Mesendoderm (in vitro differentiated cells): ENCODE results near the gene PER1. TPM values are rescaled to one million over a fixed set of nuclear protein-coding genes. Genes with fewer than 3 reads are reported as not detected.
A peak's percentile ranks its signal among the peaks of the same experiment; 100 is the strongest.

Experiments
- DNase-seq: peaks from one replicate; pipeline ENCODE4 v3.0.0; 2013
- H2AK5ac ChIP-seq: 2 replicates; pipeline ENCODE4 v1.6.1; 2013; ENCODE audit warnings: low read length, inconsistent platforms
- H2BK120ac ChIP-seq: 2 replicates; pipeline ENCODE4 v1.6.1; 2013; ENCODE audit warnings: low read depth, mild to moderate bottlenecking, low read length, moderate library complexity, mixed read lengths
- H2BK15ac ChIP-seq: replicated peaks from 2 replicates; pipeline ENCODE4 v1.6.1; 2013; ENCODE audit warnings: low read depth, mild to moderate bottlenecking, moderate library complexity
- H2BK5ac ChIP-seq: 2 replicates; pipeline ENCODE4 v1.6.1; 2013; ENCODE audit warnings: low read length, inconsistent platforms
- H3K18ac ChIP-seq: 2 replicates; pipeline ENCODE4 v1.6.1; 2013; ENCODE audit warnings: mild to moderate bottlenecking, low read length, mixed read lengths
- H3K23ac ChIP-seq: one replicate; pipeline ENCODE4 v1.6.1; 2013; ENCODE audit warnings: low read length
- H3K27ac ChIP-seq: 2 replicates; pipeline ENCODE4 v1.5.1; 2013; ENCODE audit warnings: low read depth, mild to moderate bottlenecking, inconsistent platforms, low read length, moderate library complexity
- H3K27me3 ChIP-seq: 2 replicates; pipeline ENCODE4 v1.6.1; 2013; ENCODE audit warnings: low read length, control low read depth, mild to moderate bottlenecking, inconsistent platforms; ENCODE audit not compliant: insufficient read depth, poor library complexity
- H3K36me3 ChIP-seq: 2 replicates; pipeline ENCODE4 v1.6.1; 2013; ENCODE audit warnings: low read length, inconsistent platforms; ENCODE audit not compliant: control insufficient read depth, insufficient read depth
- H3K4ac ChIP-seq: one replicate; pipeline ENCODE4 v1.6.1; 2013; ENCODE audit warnings: low read depth, mild to moderate bottlenecking, low read length, moderate library complexity
- H3K4me1 ChIP-seq: 2 replicates; pipeline ENCODE4 v1.6.1; 2013; ENCODE audit warnings: low read depth, low read length, inconsistent platforms; ENCODE audit not compliant: control insufficient read depth
- H3K4me2 ChIP-seq: 2 replicates; pipeline ENCODE4 v1.6.1; 2013; ENCODE audit warnings: low read length
- H3K4me3 ChIP-seq: 2 replicates; pipeline ENCODE4 v1.5.1; 2013; ENCODE audit warnings: mild to moderate bottlenecking, low read length
- H3K56ac ChIP-seq: one replicate; pipeline ENCODE4 v1.6.1; 2013; ENCODE audit warnings: low read length
- H3K79me1 ChIP-seq: 2 replicates; pipeline ENCODE4 v1.6.1; 2013; ENCODE audit warnings: low read length, inconsistent platforms
- H3K79me2 ChIP-seq: 2 replicates; pipeline ENCODE4 v1.6.1; 2013; ENCODE audit warnings: mild to moderate bottlenecking, low read length; ENCODE audit not compliant: control insufficient read depth, insufficient read depth
- H3K9ac ChIP-seq: 2 replicates; pipeline ENCODE4 v1.6.1; 2013; ENCODE audit warnings: low read length, inconsistent platforms
- H4K5ac ChIP-seq: one replicate; pipeline ENCODE4 v1.6.1; 2013; ENCODE audit warnings: low read length
- H4K8ac ChIP-seq: one replicate; pipeline ENCODE4 v1.6.1; 2013; ENCODE audit warnings: low read depth, mild to moderate bottlenecking, control low read depth, low read length, moderate library complexity
- WGBS: extraction: QIAGEN DNeasy Blood & Tissue Kit; methylation state at CpG from one replicate; pipeline ENCODE4 v1.1.7; 2013; ENCODE audit warnings: low lambda C conversion rate, missing lambda C conversion rate; ENCODE audit not compliant: insufficient coverage; ENCODE audit errors: extremely low coverage; 5-methylcytosine and 5-hydroxymethylcytosine counted together
- polyA plus RNA-seq, 2 experiments: library from polyadenylated mRNA; stranded (reverse); fragments of 200-250 nt; gene quantifications; one replicate each; pipeline ENCODE4 v1.2.3, GENCODE V29; 2013

The PER1 gene
- polyA plus RNA-seq (2013, experiment 1 of 2): 10.0 TPM
- polyA plus RNA-seq (2013, experiment 2 of 2): 10.0 TPM

- peak; percentile 95 for DNase-seq
Measured at GRCh38 chr17:8152112-8152775, at the start of gene PER1. Gene PER1 (minus strand): TSS chr17:8152404. CDS start chr17:8150706, 1,698 bp downstream.

GRCh38 chr17:8192070-8192815 is 40.0 kb upstream of the PER1 start:
- WGBS: no CpG with 5 or more reads among the region's 12 CpGs
- peak overlapping the region; percentile 89 for H3K56ac ChIP-seq

More at GRCh38 chr17:8152112-8152775, at the start of gene PER1:
- no CpG with 5 or more reads among the region's 42 CpGs for WGBS
- H2BK5ac ChIP-seq: no peak within 1 kb of the TSS
- H3K27ac ChIP-seq: no peak within 1 kb of the TSS
- H4K8ac ChIP-seq: no peak within 1 kb of the TSS
- peak within 1 kb of the TSS; percentile 87 for H3K56ac ChIP-seq
- peak within 1 kb of the TSS; percentile 81 for H3K9ac ChIP-seq
- H4K5ac ChIP-seq: no peak within 1 kb of the TSS
- no peak within 1 kb of the TSS for H2BK120ac ChIP-seq
- peak within 1 kb of the TSS; percentile 39 for H3K4ac ChIP-seq
- H2BK15ac ChIP-seq: no peak within 1 kb of the TSS
- peak within 1 kb of the TSS; percentile 60 for H3K4me3 ChIP-seq
- H3K79me1 ChIP-seq: peaks cover 12% of the 10 kb centered on the region
- H3K36me3 ChIP-seq: peaks cover 2% of the 10 kb centered on the region
- no peak within 1 kb of the TSS for H2AK5ac ChIP-seq
- no peak within 1 kb of the TSS for H3K23ac ChIP-seq
- no peaks in the 10 kb centered on the region for H3K27me3 ChIP-seq
- peak within 1 kb of the TSS; percentile 81 for H3K4me2 ChIP-seq
- no peak within 1 kb of the TSS for H3K18ac ChIP-seq
- H3K4me1 ChIP-seq: peaks cover 18% of the 10 kb centered on the region
- peaks cover 2% of the 10 kb centered on the region for H3K79me2 ChIP-seq

GRCh38 chr17:8190506-8190905 is 38.3 kb upstream of the PER1 start:
- Histone ChIP-seq H2BK5ac (no peak overlapping the region), H3K4me2 (peak overlapping the region; percentile 37), H2AK5ac (no peak overlapping the region), H3K4me3 (no peak overlapping the region), H3K18ac (no peak overlapping the region), H3K27me3 (no peaks in the 10 kb centered on the region), H3K79me1 (peaks cover 4% of the 10 kb centered on the region), H2BK120ac (no peak overlapping the region), H2BK15ac (no peak overlapping the region), H3K56ac (peak overlapping the region; percentile 78), H3K4me1 (peaks cover 12% of the 10 kb centered on the region), H3K27ac (no peak overlapping the region), H3K79me2 (no peaks in the 10 kb centered on the region), H4K8ac (no peak overlapping the region), H3K4ac (no peak overlapping the region), H3K9ac (peak overlapping the region; percentile 35), H3K23ac (no peak overlapping the region), H4K5ac (no peak overlapping the region), H3K36me3 (no peaks in the 10 kb centered on the region)
- no peak for DNase-seq
- WGBS: no CpG with 5 or more reads among the region's 6 CpGs

More at GRCh38 chr17:8192070-8192815, 40.0 kb upstream of the PER1 start:
- Histone ChIP-seq H3K4ac (no peak overlapping the region), H3K23ac (no peak overlapping the region), H3K27ac (peak overlapping the region; percentile 59), H3K4me2 (peak overlapping the region; percentile 83), H2BK120ac (no peak overlapping the region), H3K79me1 (peaks cover 4% of the 10 kb centered on the region), H3K27me3 (no peaks in the 10 kb centered on the region), H2BK5ac (no peak overlapping the region), H4K8ac (no peak overlapping the region), H2BK15ac (no peak overlapping the region), H4K5ac (peak overlapping the region; percentile 50), H3K79me2 (no peaks in the 10 kb centered on the region), H3K18ac (no peak overlapping the region), H3K4me1 (peaks cover 12% of the 10 kb centered on the region), H3K36me3 (no peaks in the 10 kb centered on the region), H3K4me3 (peak overlapping the region; percentile 34), H2AK5ac (no peak overlapping the region), H3K9ac (peak overlapping the region; percentile 66)
- peak; percentile 98 for DNase-seq

GRCh38 chr17:8189711-8190477 is 37.7 kb upstream of the PER1 start, which contains the start of gene BORCS6:
Gene BORCS6 (minus strand): TSS chr17:8190180. CDS start chr17:8190140, 40 bp downstream.
- peak; percentile 99 for DNase-seq
- Histone ChIP-seq H2BK120ac (no peak within 1 kb of the TSS), H3K4ac (peak within 1 kb of the TSS; percentile 26), H3K27ac (peak within 1 kb of the TSS; percentile 72), H2AK5ac (peak within 1 kb of the TSS; percentile 58), H2BK15ac (no peak within 1 kb of the TSS), H2BK5ac (no peak within 1 kb of the TSS), H3K23ac (peak within 1 kb of the TSS; percentile 76), H4K8ac (no peak within 1 kb of the TSS), H3K4me3 (peak within 1 kb of the TSS; percentile 74), H3K4me2 (peak within 1 kb of the TSS; percentile 96), H3K18ac (peak within 1 kb of the TSS; percentile 83), H3K9ac (peak within 1 kb of the TSS; percentile 87), H3K36me3 (no peaks in the 10 kb centered on the region), H3K56ac (peak within 1 kb of the TSS; percentile 92), H3K4me1 (peaks cover 12% of the 10 kb centered on the region), H4K5ac (no peak within 1 kb of the TSS), H3K79me2 (no peaks in the 10 kb centered on the region), H3K27me3 (no peaks in the 10 kb centered on the region), H3K79me1 (peaks cover 4% of the 10 kb centered on the region)
- no CpG with 5 or more reads among the region's 70 CpGs for WGBS

GRCh38 chr17:8189041-8189710 is 37.0 kb upstream of the PER1 start:
- Histone ChIP-seq H2BK15ac (no peak overlapping the region), H3K23ac (peak overlapping the region; percentile 76), H3K79me1 (peaks cover 4% of the 10 kb centered on the region), H4K8ac (no peak overlapping the region), H2AK5ac (no peak overlapping the region), H2BK5ac (no peak overlapping the region), H3K36me3 (no peaks in the 10 kb centered on the region), H3K18ac (no peak overlapping the region), H3K27ac (no peak overlapping the region), H3K9ac (peak overlapping the region; percentile 87), H3K79me2 (no peaks in the 10 kb centered on the region), H3K27me3 (no peaks in the 10 kb centered on the region), H2BK120ac (no peak overlapping the region), H3K4ac (no peak overlapping the region), H3K4me2 (peak overlapping the region; percentile 96), H3K56ac (peak overlapping the region; percentile 92), H4K5ac (no peak overlapping the region), H3K4me1 (peaks cover 12% of the 10 kb centered on the region), H3K4me3 (peak overlapping the region; percentile 74)
- no peak for DNase-seq
- WGBS: no CpG with 5 or more reads among the region's 67 CpGs
